PC-9 (cell line): ENCODE results near the gene AFAP1. TPM values are rescaled to one million over a fixed set of nuclear protein-coding genes. Genes with fewer than 3 reads are reported as not detected.

Experiments used
- BruUV-seq: library from RNA; stranded (reverse); fragments of 400-500 nt; replicated peaks from 2 replicates; lab custom pipeline; 2021; lab: Mats Ljungman, UMichigan
- CTCF ChIA-PET: fragments of 300-600 bp; sonication (Branson Sonifier 250); formaldehyde crosslinking; loops from one replicate; lab custom pipeline; 2022; ENCODE audit warnings: antibody characterized with exemption; lab: Charles Lee
- POLR2A ChIA-PET: fragments of 300-600 bp; sonication (Branson Sonifier 250); formaldehyde crosslinking; loops from one replicate; lab custom pipeline; 2022; ENCODE audit warnings: antibody characterized with exemption; ENCODE audit not compliant: unreplicated experiment; lab: Charles Lee
- DNase-seq, 2 experiments: peaks; one replicate each; pipeline versions ENCODE4 v3.0.0 to v3.0.0-alpha.2; 2015 to 2022; ENCODE audit warnings: mixed read lengths in 1 of 2
- H2AFZ ChIP-seq: fragments of 200-600 bp; sonication (generic); 2 replicates; pipeline ENCODE4 v1.8.1; 2017; ENCODE audit warnings: antibody characterized with exemption
- H3F3A ChIP-seq: fragments of 200-600 bp; sonication (generic); 2 replicates; pipeline ENCODE4 v1.8.1; 2017; ENCODE audit warnings: antibody characterized with exemption, mild to moderate bottlenecking, low read depth; ENCODE audit not compliant: insufficient read depth
- H3K27ac ChIP-seq: fragments of 200-600 bp; sonication (generic); 2 replicates; pipeline ENCODE4 v1.6.1; 2016; ENCODE audit warnings: mixed run types
- H3K27me3 ChIP-seq: fragments of 200-600 bp; sonication (generic); 2 replicates; pipeline ENCODE4 v1.6.1; 2016; ENCODE audit warnings: low read depth, mixed run types; ENCODE audit not compliant: insufficient read depth
- H3K36me3 ChIP-seq: fragments of 200-600 bp; sonication (generic); 2 replicates; pipeline ENCODE4 v1.6.1; 2016; ENCODE audit warnings: low read depth, mixed run types
- H3K4me1 ChIP-seq: fragments of 200-600 bp; sonication (generic); replicated peaks from 2 replicates; pipeline ENCODE4 v1.6.1; 2016; ENCODE audit warnings: mixed run types; ENCODE audit not compliant: insufficient read depth
- H3K4me2 ChIP-seq: fragments of 200-600 bp; sonication (generic); 2 replicates; pipeline ENCODE4 v1.6.1; 2017; ENCODE audit warnings: mixed run types
- H3K4me3 ChIP-seq: fragments of 200-600 bp; sonication (generic); 2 replicates; pipeline ENCODE4 v1.6.1; 2016; ENCODE audit warnings: mixed run types
- H3K79me2 ChIP-seq: fragments of 200-600 bp; sonication (generic); 2 replicates; pipeline ENCODE4 v1.6.1; 2017; ENCODE audit warnings: low read depth, mixed run types
- H3K9me2 ChIP-seq: fragments of 200-600 bp; sonication (generic); 2 replicates; pipeline ENCODE4 v1.8.1; 2017; ENCODE audit warnings: mild to moderate bottlenecking; ENCODE audit not compliant: insufficient read depth
- H3K9me3 ChIP-seq: fragments of 200-600 bp; sonication (generic); 2 replicates; pipeline ENCODE4 v1.8.1; 2016; ENCODE audit warnings: low read depth; ENCODE audit not compliant: insufficient read depth
- H4K20me1 ChIP-seq: fragments of 200-600 bp; sonication (generic); 2 replicates; pipeline ENCODE4 v1.8.1; 2017; ENCODE audit not compliant: insufficient read depth
- EZH2 ChIP-seq: fragments of 200-600 bp; sonication (generic); IDR thresholded peaks from 2 replicates; pipeline ENCODE4 v1.8.0; 2017; ENCODE audit warnings: antibody characterized with exemption, low read depth
- intact Hi-C: fragments of 100-400 bp; cut with micrococcal nuclease; formaldehyde crosslinking; loops from one replicate; pipeline ENCODE4 v1.10.0; 2022; ENCODE audit not compliant: unreplicated experiment
- total RNA-seq: library from RNA; stranded (reverse); gene quantifications from 2 replicates; pipeline ENCODE4 v1.2.3, GENCODE V29; 2021
- TF ChIP-seq, protein P1 (sequence below): fragments of 200-600 bp; sonication (generic); conservative IDR thresholded peaks from 2 replicates; pipeline ENCODE4 v1.6.1; 2017; ENCODE audit warnings: mixed run types, antibody characterized with exemption, mild to moderate bottlenecking, moderate library complexity

The AFAP1 gene
- total RNA-seq, 1 experiment from 2014 or later: 69.6 TPM

DNA sequence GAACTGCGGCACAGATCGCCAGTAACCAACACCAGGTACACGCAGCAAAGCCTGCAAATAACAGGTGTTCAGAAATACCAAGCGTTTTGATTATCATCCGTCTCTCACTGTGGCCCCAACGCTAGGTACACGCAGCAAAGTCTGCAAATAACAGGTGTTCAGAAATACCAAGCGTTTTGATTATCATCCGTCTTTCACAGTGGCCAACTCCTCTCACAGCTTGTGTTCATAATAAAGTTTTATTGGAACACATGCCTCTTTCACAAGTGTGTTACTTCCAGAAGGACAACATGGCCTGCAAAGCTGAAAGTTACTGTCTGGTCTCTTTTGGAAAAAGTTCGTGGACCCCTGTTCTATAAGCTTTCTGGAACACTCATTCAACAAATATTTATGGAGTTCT is 153.1 kb downstream of the AFAP1 start:
- no TSS peak for BruUV-seq
- no peak overlapping the region for H2AFZ ChIP-seq
- H3K9me3 ChIP-seq: no peaks in the 10 kb centered on the region
- TF ChIP-seq, protein P1, sequence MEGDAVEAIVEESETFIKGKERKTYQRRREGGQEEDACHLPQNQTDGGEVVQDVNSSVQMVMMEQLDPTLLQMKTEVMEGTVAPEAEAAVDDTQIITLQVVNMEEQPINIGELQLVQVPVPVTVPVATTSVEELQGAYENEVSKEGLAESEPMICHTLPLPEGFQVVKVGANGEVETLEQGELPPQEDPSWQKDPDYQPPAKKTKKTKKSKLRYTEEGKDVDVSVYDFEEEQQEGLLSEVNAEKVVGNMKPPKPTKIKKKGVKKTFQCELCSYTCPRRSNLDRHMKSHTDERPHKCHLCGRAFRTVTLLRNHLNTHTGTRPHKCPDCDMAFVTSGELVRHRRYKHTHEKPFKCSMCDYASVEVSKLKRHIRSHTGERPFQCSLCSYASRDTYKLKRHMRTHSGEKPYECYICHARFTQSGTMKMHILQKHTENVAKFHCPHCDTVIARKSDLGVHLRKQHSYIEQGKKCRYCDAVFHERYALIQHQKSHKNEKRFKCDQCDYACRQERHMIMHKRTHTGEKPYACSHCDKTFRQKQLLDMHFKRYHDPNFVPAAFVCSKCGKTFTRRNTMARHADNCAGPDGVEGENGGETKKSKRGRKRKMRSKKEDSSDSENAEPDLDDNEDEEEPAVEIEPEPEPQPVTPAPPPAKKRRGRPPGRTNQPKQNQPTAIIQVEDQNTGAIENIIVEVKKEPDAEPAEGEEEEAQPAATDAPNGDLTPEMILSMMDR: no peak
- no peak for TF ChIP-seq EZH2
- intact Hi-C loops: no loop called here
- H3K4me3 ChIP-seq: no peak overlapping the region
- ChIA-PET CTCF (no interaction called here), POLR2A (no interaction called here)
- H3K4me2 ChIP-seq: no peak overlapping the region
- peaks cover 17% of the 10 kb centered on the region; the same call in 1 of the 2 replicates for H3F3A ChIP-seq
- H3K79me2 ChIP-seq: no peaks in the 10 kb centered on the region
- DNase-seq: peak in 1 of 2 experiments; percentile 32
- no peaks in the 10 kb centered on the region for H3K36me3 ChIP-seq
- H3K27me3 ChIP-seq: no peaks in the 10 kb centered on the region
- no peaks in the 10 kb centered on the region for H3K9me2 ChIP-seq
- no peak overlapping the region for H3K27ac ChIP-seq
- H4K20me1 ChIP-seq: peaks cover 32% of the 10 kb centered on the region
- H3K4me1 ChIP-seq: no peaks in the 10 kb centered on the region

DNA sequence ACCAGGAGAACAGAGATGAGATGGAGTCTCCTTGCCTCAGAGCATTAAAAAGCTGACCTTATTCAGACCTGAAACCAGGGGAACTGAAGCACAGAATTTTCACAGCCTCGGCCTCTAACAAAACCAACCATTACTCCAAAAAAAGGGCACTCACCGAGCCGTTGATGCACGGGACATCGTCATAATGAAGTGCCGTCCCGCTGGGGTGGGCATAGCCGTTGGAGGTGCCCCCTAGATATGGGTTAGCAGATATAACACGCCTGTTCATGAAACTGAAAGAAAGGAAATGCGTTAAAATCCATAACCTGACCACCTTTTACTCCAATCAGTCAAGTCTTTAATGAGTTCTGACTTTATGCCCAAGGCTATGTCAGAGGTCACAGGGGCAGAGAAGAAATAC is 153.6 kb downstream of the AFAP1 start:
- no peaks in the 10 kb centered on the region for H3K79me2 ChIP-seq
- H3K4me3 ChIP-seq: no peak overlapping the region
- no peaks in the 10 kb centered on the region for H3K27me3 ChIP-seq
- H3K4me1 ChIP-seq: no peaks in the 10 kb centered on the region
- H3F3A ChIP-seq: peaks cover 16% of the 10 kb centered on the region; the same call in 1 of the 2 replicates
- POLR2A ChIA-PET: no interaction called here
- no peak for DNase-seq
- peaks cover 3% of the 10 kb centered on the region; the same call in 1 of the 2 replicates for H3K36me3 ChIP-seq
- H2AFZ ChIP-seq: no peak overlapping the region
- no peaks in the 10 kb centered on the region for H3K9me2 ChIP-seq
- H3K27ac ChIP-seq: no peak overlapping the region
- no peaks in the 10 kb centered on the region for H3K9me3 ChIP-seq
- TF ChIP-seq, protein P1: no peak
- TF ChIP-seq EZH2: no peak
- intact Hi-C loops: no loop called here
- peaks cover 28% of the 10 kb centered on the region for H4K20me1 ChIP-seq
- CTCF ChIA-PET: no interaction called here
- H3K4me2 ChIP-seq: no peak overlapping the region
- BruUV-seq: no TSS peak

DNA sequence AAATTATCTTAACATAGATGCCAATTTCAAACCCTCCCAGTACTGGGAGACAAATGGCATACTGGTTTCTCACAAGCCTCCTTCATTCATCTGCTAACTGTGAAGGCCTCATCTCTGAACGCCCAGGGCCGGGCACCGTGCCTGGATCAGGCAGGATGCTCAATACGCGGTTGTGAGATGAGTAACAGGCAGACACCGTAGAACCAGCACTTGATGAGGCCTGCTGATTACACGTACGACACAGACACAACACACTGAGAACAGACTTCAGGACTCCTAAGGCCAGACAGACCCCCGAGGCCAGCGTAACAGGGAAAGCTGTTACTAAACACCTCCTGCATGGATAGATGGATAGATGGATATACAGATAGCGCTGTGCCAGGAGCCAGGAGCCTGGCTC is 154.6 kb downstream of the AFAP1 start:
- H2AFZ ChIP-seq: no peak overlapping the region
- H3K27ac ChIP-seq: no peak overlapping the region
- H3K79me2 ChIP-seq: no peaks in the 10 kb centered on the region
- no peak overlapping the region for H3K4me2 ChIP-seq
- no peaks in the 10 kb centered on the region for H3K9me3 ChIP-seq
- H3K4me3 ChIP-seq: no peak overlapping the region
- H3K27me3 ChIP-seq: no peaks in the 10 kb centered on the region
- no peaks in the 10 kb centered on the region for H3K9me2 ChIP-seq
- no peak for TF ChIP-seq EZH2
- TF ChIP-seq, protein P1: no peak
- peak in 1 of 2 experiments; percentile 11 for DNase-seq
- ChIA-PET CTCF (no interaction called here), POLR2A (no interaction called here)
- peaks cover 27% of the 10 kb centered on the region; the same call in 1 of the 2 replicates for H3F3A ChIP-seq
- no peaks in the 10 kb centered on the region for H3K4me1 ChIP-seq
- H3K36me3 ChIP-seq: peaks cover 12% of the 10 kb centered on the region; the same call in 1 of the 2 replicates
- no TSS peak for BruUV-seq
- H4K20me1 ChIP-seq: peaks cover 28% of the 10 kb centered on the region
- intact Hi-C loops: no loop called here
